ENCODE measurements around the gene LPAR1. TPM values are rescaled to one million over a fixed set of nuclear protein-coding genes. Genes with fewer than 3 reads are reported as not detected.

The LPAR1 gene
- total RNA-seq, 1 donor from 2014 or later: not detected

- intact Hi-C loops (cut with micrococcal nuclease): no loop called here
These were observed 79.4 kb downstream of the LPAR1 start for GRCh38 chr9:110958847-110959246.

GRCh38 chr9:110954822-110955291 is 83.4 kb downstream of the LPAR1 start:
- intact Hi-C loops (cut with micrococcal nuclease): no loop called here

GRCh38 chr9:110952540-110952859 is 85.8 kb downstream of the LPAR1 start:
- intact Hi-C loops (cut with micrococcal nuclease): no loop called here

- intact Hi-C loops (cut with micrococcal nuclease): no loop called here
These were observed 86.3 kb downstream of the LPAR1 start for GRCh38 chr9:110951805-110952539.

GRCh38 chr9:110950041-110950645 is 88.1 kb downstream of the LPAR1 start:
- intact Hi-C loops (cut with micrococcal nuclease): no loop called here

- intact Hi-C loops (cut with micrococcal nuclease): loop anchor here (10.0 kb wide), 1 partner anchor 84 kb away; no protein-coding TSS in a partner anchor
These were observed 89.2 kb downstream of the LPAR1 start for GRCh38 chr9:110949081-110949480.

- intact Hi-C loops (cut with micrococcal nuclease): loop anchor here (10.0 kb wide), 1 partner anchor 83 kb away; no protein-coding TSS in a partner anchor
These were observed 90.7 kb downstream of the LPAR1 start for GRCh38 chr9:110947491-110948044.

- intact Hi-C loops (cut with micrococcal nuclease): loop anchor here (10.0 kb wide), 1 partner anchor 78 kb away; no protein-coding TSS in a partner anchor
These were observed 95.7 kb downstream of the LPAR1 start for GRCh38 chr9:110942522-110942921.

- intact Hi-C loops (cut with micrococcal nuclease): loop anchor here (10.0 kb wide), 1 partner anchor 76 kb away; no protein-coding TSS in a partner anchor
These were observed 97.2 kb downstream of the LPAR1 start for GRCh38 chr9:110940951-110941557.

GRCh38 chr9:110939573-110939972 is 98.7 kb downstream of the LPAR1 start:
- intact Hi-C loops (cut with micrococcal nuclease): no loop called here

- intact Hi-C loops (cut with micrococcal nuclease): no loop called here
These were observed 99.2 kb downstream of the LPAR1 start for GRCh38 chr9:110939047-110939446.

- intact Hi-C loops (cut with micrococcal nuclease): no loop called here
These were observed 100.0 kb downstream of the LPAR1 start for GRCh38 chr9:110938242-110938641.

- intact Hi-C loops (cut with micrococcal nuclease): no loop called here
These were observed 101.4 kb downstream of the LPAR1 start for GRCh38 chr9:110936719-110937452.

GRCh38 chr9:110936237-110936636 is 102.0 kb downstream of the LPAR1 start:
- intact Hi-C loops (cut with micrococcal nuclease): no loop called here

GRCh38 chr9:110935829-110936228 is 102.4 kb downstream of the LPAR1 start:
- intact Hi-C loops (cut with micrococcal nuclease): no loop called here

GRCh38 chr9:110933350-110934001 is 104.8 kb downstream of the LPAR1 start:
- intact Hi-C loops (cut with micrococcal nuclease): no loop called here

- intact Hi-C loops (cut with micrococcal nuclease): no loop called here
These were observed 105.4 kb downstream of the LPAR1 start for GRCh38 chr9:110932863-110933262.

GRCh38 chr9:110928599-110928998 is 109.7 kb downstream of the LPAR1 start:
- intact Hi-C loops (cut with micrococcal nuclease): no loop called here

- intact Hi-C loops (cut with micrococcal nuclease): no loop called here
These were observed 111.3 kb downstream of the LPAR1 start for GRCh38 chr9:110926828-110927487.

- intact Hi-C loops (cut with micrococcal nuclease): no loop called here
These were observed 114.7 kb downstream of the LPAR1 start for GRCh38 chr9:110923601-110924000.
